GM18507 (cell line): ENCODE results near the gene GLTP.
"Not testable (repeated sequence)": the region's sequence is repeated elsewhere in the genome, so short reads cannot be mapped to it uniquely, and the experiment has no call there.

Experiments
- DNase-seq: peaks from one replicate; pipeline ENCODE4 v3.0.0; 2011; ENCODE audit warnings: low read depth; ENCODE audit not compliant: insufficient read length; ENCODE audit errors: extremely low spot score
- FAIRE-seq: peaks from 2 replicates; lab custom pipeline; 2011; peaks lifted over from hg19 to GRCh38; lab: Jason Lieb, UNC

GLTP gene

DNA sequence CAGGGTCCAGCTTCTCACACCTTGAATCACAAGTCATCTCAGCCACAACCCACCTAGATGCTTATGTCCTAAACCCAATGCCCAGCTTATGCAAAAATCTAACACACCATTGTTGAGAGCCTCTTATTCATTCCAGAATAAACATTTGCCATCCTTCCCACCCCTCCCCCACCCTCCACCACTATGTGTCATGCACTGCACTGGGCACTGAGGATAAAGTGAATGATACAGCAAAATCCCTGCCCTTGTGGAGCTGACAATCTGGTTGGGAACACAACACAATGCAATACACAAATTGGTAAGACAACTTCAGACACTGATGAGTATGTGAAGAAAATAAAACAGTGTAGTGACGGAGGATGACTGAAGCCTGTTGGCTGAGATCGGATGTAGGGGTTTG lies 1.4 kb upstream of the GLTP start:
- FAIRE-seq: no peak
- DNase-seq: no peak

GRCh38 chr12:109880938-109881337 lies 597 bp upstream of the GLTP start:
- FAIRE-seq: no peak
- no peak for DNase-seq

DNA sequence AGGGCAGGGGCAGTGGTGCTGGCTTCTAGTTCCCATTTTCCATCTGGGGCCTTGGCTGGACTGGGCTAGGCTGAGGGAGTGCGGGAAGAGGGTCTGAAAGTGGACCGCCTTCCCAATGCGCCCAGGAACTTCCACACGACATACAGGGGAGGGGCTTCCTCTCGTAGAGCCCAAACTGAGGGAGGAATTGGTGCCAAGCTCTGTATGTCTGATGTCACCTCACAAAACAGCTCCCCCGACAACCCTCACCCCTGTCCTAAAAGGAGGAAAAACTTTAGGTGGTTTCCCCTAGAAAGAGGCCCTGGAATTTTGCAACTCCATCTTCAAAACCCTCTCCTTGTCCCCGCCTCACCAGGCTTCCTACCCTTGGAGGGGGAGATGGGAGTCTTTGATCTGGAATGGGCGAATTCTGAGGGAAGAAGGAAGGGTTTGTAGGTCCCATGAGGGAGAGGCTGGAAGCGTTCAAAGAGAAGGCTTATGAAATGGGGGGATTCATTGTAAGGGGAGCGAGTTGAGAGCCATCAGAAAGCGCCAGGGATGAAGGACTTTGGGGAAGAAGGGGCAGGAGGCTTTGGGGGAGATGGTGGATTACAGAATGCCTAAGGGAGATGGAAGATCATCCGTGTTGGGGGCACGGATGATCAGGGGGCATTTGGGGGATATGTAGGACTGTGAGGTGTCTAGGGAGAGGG lies 844 bp downstream of the GLTP start:
- DNase-seq: no peak
- FAIRE-seq: no peak

GRCh38 chr12:109878749-109879148 lies 1.6 kb downstream of the GLTP start:
- FAIRE-seq: no peak
- DNase-seq: no peak

DNA sequence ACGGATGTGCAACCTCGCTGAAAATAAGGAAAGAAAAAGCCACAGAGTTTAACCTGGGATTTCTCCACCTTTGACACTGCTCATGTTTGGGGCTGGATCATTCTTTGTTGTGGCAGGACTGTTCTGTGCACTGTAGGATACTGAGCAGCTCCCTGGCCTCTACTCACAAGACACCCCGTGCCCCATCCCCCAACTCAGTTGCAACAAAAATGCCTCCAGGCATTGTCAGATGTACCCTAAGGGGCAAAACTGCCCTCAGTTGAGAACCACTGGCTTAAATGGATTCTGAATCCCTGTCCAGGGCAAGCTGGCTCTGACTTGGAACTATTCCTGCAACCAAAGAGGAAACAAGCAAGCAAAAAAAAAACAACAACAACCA lies 2.1 kb downstream of the GLTP start:
- FAIRE-seq: no peak
- DNase-seq: no peak

- DNase-seq: no peak
- FAIRE-seq: no peak
Observed at GRCh38 chr12:109877504-109878246, 2.7 kb downstream of the GLTP start.

DNA sequence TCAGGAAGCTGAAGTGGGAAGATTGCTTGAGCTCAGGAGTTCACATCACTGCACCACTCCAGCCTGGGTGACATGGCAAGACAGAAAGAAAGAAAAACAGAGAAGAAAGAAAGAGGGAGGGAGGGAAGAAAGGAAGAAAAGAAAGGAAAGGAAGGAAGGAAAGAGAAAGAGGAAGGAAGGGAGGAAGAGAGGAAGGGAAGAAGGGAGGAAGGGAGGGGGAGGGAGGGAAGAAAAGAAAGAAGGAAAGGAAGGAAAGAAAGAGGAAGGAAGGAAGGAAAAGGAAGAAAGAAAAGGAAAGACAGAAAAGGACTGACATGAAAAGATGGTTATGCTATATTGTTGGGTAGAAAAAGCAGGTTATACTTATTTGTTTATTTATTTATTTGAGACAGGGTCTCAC lies 3.9 kb downstream of the GLTP start:
- DNase-seq (no peak), FAIRE-seq (no peak)

GRCh38 chr12:109875572-109876131 lies 4.7 kb downstream of the GLTP start:
- peak; percentile 68 for FAIRE-seq
- DNase-seq: no peak

DNA sequence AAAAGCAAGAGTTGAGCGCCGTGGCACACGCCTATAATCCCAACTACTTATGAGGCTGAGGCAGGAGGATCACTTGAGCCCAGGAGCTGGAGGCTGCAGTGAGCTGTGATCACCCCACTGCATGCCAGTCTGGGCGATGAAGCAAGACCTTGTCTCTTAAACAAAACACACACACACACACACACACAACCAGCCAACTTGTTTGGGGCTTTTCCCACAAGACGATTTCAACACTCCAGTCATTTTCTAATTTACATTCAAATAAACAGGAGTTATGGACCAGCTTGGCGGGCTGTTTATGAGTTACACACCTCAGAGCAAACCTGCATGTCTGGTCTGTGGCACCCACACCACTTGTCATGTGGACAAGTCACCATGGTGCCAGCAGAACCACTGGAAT lies 6.7 kb downstream of the GLTP start:
- no peak for DNase-seq
- FAIRE-seq: no peak

DNA sequence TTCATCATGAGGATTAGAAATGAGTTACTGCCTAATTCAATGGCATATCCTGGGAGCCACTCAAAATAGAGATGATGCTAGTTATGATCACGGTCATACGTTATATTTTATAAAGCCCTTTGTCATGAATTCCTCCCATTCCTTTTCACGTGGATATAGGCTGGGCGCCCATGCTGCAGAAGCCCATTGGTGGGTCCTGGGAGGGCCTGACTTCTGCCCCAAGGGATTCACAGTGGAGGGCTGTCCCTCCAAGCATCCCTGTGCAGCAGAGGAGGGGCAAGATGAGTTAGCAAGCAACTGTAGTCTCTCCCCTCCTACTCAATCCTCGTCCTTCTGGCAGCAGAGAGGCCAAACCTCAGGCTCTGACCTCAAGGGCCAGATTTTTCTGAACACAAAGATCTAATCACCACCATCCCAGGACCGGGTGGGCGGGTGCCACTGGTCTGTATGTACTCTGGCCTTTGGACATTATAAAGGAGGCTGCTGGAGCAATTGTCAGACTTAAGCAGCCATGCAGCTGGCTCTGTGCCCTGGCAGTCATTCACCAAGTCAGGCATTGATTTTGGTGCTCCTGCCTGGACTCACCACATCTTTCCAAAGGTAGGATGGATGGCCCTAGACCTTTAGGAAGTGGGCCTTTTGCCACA lies 8.6 kb downstream of the GLTP start:
- DNase-seq: no peak
- FAIRE-seq: no peak

- FAIRE-seq: no peak
- no peak for DNase-seq
Observed at GRCh38 chr12:109870648-109871047, 9.7 kb downstream of the GLTP start.

DNA sequence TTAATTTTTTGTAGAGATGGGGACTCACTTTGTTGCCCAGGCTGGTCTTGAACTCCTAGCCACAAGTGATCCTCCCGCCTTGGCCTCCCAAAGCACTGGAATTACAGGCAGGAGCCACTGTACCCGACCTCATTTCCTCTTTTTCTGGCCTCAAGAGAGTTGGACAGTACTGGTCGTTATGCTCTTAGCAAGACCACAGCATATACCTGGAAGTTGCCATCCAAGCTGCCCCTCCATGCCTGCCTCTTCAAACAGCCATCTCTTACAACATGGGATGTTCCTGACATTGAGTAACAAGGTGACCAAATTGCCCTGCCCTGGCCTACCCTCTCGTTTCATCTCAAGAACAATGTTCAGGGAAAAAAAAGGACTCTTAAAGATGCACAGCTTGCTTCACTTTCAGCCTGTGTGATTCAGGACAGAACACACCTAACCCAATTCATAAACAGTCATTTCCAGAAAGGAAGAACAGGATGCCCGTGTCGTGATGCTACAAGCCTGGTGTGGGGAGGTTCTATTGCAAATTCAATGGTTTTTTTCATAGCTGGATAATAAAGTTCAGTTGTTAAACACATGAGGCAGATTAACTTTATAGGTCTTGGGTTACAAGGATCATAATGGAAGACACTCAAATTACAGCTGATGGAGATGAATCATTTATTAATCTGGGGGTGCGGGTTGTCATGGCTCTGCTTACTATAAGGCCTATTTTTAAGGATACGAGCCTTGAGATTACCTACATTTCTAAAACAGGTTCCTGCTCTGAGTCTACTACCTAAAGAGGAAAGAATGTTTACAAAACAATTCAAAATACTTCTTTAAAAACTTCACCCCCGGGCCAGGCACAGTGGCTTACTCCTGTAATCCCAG lies 11.9 kb downstream of the GLTP start:
- FAIRE-seq (no peak), DNase-seq (no peak)

DNA sequence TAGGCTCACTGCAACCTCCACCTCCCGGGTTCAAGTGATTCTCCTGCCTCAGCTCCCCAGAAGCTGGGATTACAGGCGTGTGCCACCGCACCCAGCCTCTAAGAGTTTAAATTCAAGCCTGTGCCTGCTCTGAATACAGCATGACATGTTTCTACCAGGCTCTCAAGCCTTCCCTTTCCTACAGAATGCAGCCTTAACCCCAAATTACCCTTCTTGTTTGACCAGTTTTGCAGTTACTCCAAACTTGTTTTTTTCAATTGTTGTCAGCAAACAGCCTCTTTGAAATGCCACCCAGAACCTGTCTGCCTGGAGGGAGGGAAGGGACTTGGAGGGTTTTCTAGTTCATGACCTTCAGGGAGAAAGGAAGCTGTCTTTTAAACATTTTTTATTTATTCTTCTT lies 15.4 kb downstream of the GLTP start:
- DNase-seq (no peak), FAIRE-seq (no peak)

DNA sequence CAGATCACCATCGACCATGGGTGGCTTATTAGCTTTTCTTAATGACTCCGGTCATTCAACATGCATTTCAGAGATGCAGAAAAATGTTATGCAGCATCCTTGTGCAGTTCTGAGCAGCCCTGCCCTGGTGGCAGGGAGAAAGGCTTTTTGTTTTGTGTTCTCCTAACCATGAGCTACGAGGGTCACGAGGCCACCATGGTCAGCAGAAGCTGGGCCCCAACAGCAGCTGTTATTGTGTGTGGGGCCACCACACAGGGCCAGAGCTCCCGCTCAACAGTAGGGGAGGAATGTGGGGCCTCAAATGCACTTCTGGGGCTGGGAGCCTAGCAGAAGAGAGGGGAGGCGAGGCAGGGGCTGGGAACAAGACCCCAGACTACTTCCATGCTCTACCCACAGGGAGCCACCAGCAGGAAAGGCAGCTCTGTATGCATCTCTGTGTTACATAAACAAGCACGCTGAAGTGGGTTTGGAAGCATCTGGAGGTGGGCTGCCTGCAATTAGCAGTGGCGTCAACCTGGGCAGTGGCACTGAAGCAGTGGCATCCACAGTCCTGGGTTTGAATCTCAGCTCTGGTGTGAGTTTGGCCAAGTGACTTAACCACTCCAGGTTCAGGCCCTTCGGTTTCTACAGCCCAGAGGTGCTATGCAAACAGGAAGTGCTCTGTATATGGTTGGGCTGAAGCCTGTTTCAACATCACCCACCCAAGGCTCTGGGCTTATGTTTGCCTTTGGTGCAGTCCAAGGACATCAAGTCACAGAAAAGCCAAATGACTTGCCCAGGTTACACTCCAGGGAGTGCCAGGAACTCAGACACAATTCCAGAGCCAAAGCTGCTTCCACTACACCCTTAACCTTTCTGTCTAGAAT lies 16.3 kb downstream of the GLTP start:
- no peak for FAIRE-seq

DNA sequence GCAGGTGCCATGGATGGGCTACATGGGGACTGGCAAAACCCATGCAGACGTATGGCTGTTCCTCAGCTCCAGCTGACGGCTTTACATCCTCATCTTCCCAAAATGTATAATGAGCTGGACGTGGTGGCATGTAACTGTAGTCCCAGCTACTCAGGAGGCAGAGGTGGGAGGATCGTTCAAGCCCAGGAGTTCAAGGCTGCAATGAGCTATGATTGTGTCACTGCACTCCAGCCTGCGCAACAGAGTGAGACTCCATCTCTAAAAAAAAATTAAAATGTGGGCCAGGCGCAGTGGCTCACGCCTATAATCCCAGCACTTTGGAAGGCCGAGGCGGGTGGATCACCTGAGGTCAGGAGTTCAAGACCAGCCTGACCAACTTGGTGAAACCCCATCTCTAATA lies 17.9 kb downstream of the GLTP start:
- FAIRE-seq, DNase-seq: not testable (repeated sequence)

More for the DNA sequence above, 16.3 kb downstream of the GLTP start:
- no peak for DNase-seq

DNA sequence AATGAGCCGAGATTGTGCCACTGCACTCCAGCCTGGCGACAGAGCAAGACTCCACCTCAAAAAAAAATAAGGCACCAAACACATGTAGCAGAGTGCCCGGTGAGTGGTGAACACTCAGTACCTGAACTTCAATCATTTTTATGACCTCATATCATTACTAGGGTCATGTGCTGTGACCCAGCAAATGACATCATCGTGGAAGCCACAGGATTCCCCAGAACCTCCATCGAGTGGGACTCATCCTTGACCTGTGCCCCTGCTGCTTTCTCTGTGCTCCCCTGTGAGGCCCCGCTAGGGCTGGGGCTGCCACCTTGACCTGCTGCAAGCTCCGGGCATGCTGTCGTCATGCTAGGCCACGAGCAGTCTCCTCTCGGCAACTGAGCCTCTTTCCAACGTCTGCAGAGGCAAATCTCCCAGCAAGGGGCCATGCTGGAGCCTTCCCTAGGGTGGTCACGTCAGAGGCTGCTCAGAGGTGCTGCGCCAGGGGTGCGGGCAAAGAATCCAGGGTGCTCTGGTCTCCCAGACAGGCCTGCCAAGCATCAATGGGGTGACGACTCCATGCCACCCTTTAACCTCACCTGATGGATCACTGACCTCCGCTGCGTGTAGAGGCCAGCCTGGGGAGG lies 18.5 kb downstream of the GLTP start:
- FAIRE-seq (no peak), DNase-seq (no peak)

DNA sequence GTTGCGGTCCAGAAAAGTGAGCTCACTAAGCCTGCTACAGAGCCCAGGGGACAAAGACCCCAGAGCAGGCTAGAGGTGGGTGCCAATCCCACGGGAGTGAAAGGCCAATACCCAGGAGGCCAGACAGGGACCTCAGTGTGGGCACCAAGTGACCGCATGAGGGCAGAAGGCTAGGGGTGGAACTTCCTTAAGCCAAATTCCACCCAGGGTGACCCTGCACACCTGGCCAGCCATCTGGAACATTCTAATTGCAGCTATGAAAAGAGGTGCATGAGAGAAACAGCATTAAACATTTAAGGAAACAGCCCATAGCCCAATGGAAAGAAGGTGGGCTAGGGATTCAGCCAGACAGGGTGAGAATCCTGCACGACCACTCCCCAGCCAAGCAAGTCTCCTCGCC lies 19.4 kb downstream of the GLTP start:
- FAIRE-seq: no peak

DNA sequence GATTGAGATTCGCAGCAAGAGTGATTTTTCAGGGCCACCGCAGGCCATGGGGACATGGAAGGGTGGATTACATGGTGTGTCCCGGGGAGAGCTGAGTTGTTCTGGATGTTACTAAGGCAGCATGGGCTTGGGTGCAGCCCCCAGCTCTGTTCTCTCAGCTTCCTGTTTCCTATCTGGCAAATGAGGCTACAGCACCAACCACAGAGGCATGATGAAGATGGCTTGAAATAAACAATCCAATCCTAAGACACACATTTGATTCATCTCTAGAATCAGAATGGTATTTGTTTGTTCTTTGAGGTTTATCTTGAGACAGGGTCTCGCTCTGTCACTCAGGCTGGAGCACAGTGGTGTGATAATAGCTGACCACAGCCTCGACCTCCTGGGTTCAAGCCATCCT lies 21.6 kb downstream of the GLTP start:
- no peak for FAIRE-seq
- no peak for DNase-seq

More for the DNA sequence above, 19.4 kb downstream of the GLTP start:
- DNase-seq: no peak
